ENCODE results near the gene MOCS1.

MOCS1 gene

GRCh38 chr6:39923861-39924260, 10.4 kb downstream of the MOCS1 start:
- Mint-ChIP-seq H3K27ac (no peak overlapping the region), H3K4me3 (no peak overlapping the region), H3K36me3 (no peaks in the 10 kb centered on the region), H3K9me3 (ENCODE audit: low read depth) (no peaks in the 10 kb centered on the region), H3K4me1 (ENCODE audit: low read depth) (peaks cover 15% of the 10 kb centered on the region), H3K27me3 (no peaks in the 10 kb centered on the region)

- peaks cover 15% of the 10 kb centered on the region for H3K4me1 Mint-ChIP-seq (ENCODE audit: low read depth)
- no peak overlapping the region for H3K27ac Mint-ChIP-seq
- no peaks in the 10 kb centered on the region for H3K27me3 Mint-ChIP-seq
- H3K4me3 Mint-ChIP-seq, result no peak overlapping the region
- no peaks in the 10 kb centered on the region for H3K36me3 Mint-ChIP-seq
- no peaks in the 10 kb centered on the region for H3K9me3 Mint-ChIP-seq (ENCODE audit: low read depth)
These were observed 10.9 kb downstream of the MOCS1 start for GRCh38 chr6:39923394-39923793.

- Mint-ChIP-seq H3K27me3 (no peaks in the 10 kb centered on the region), H3K9me3 (ENCODE audit: low read depth) (no peaks in the 10 kb centered on the region), H3K4me3 (no peak overlapping the region), H3K4me1 (ENCODE audit: low read depth) (peaks cover 15% of the 10 kb centered on the region), H3K27ac (peak overlapping the region; percentile 41), H3K36me3 (no peaks in the 10 kb centered on the region)
These were observed 11.4 kb downstream of the MOCS1 start for GRCh38 chr6:39922821-39923220.

- Mint-ChIP-seq H3K9me3 (ENCODE audit: low read depth) (no peaks in the 10 kb centered on the region), H3K4me1 (ENCODE audit: low read depth) (peaks cover 11% of the 10 kb centered on the region), H3K4me3 (no peak overlapping the region), H3K27me3 (no peaks in the 10 kb centered on the region), H3K27ac (no peak overlapping the region), H3K36me3 (no peaks in the 10 kb centered on the region)
These were observed 14.1 kb downstream of the MOCS1 start for GRCh38 chr6:39920157-39920556.

GRCh38 chr6:39918831-39919230, 15.4 kb downstream of the MOCS1 start:
- Mint-ChIP-seq H3K27ac (no peak overlapping the region), H3K27me3 (no peaks in the 10 kb centered on the region), H3K4me1 (ENCODE audit: low read depth) (peaks cover 11% of the 10 kb centered on the region), H3K36me3 (peaks cover 3% of the 10 kb centered on the region), H3K4me3 (no peak overlapping the region), H3K9me3 (ENCODE audit: low read depth) (no peaks in the 10 kb centered on the region)

GRCh38 chr6:39917981-39918380, 16.3 kb downstream of the MOCS1 start:
- Mint-ChIP-seq H3K9me3 (ENCODE audit: low read depth) (no peaks in the 10 kb centered on the region), H3K36me3 (peaks cover 3% of the 10 kb centered on the region), H3K27ac (no peak overlapping the region), H3K27me3 (no peaks in the 10 kb centered on the region), H3K4me1 (ENCODE audit: low read depth) (peaks cover 10% of the 10 kb centered on the region), H3K4me3 (no peak overlapping the region)

GRCh38 chr6:39917329-39917728, 16.9 kb downstream of the MOCS1 start:
- Mint-ChIP-seq H3K9me3 (ENCODE audit: low read depth) (no peaks in the 10 kb centered on the region), H3K27ac (no peak overlapping the region), H3K36me3 (peaks cover 3% of the 10 kb centered on the region), H3K4me3 (no peak overlapping the region), H3K27me3 (no peaks in the 10 kb centered on the region), H3K4me1 (ENCODE audit: low read depth) (peaks cover 4% of the 10 kb centered on the region)

GRCh38 chr6:39915866-39916265, 18.4 kb downstream of the MOCS1 start:
- peaks cover 3% of the 10 kb centered on the region for H3K36me3 Mint-ChIP-seq
- no peaks in the 10 kb centered on the region for H3K4me1 Mint-ChIP-seq (ENCODE audit: low read depth)
- H3K4me3 Mint-ChIP-seq, result no peak overlapping the region
- no peak overlapping the region for H3K27ac Mint-ChIP-seq
- no peaks in the 10 kb centered on the region for H3K27me3 Mint-ChIP-seq
- no peaks in the 10 kb centered on the region for H3K9me3 Mint-ChIP-seq (ENCODE audit: low read depth)

GRCh38 chr6:39914239-39914638, 20.0 kb downstream of the MOCS1 start:
- H3K27me3 Mint-ChIP-seq, result no peaks in the 10 kb centered on the region

GRCh38 chr6:39913391-39913916, 20.8 kb downstream of the MOCS1 start:
- H3K36me3 Mint-ChIP-seq, result peaks cover 3% of the 10 kb centered on the region
- H3K9me3 Mint-ChIP-seq (ENCODE audit: low read depth), result no peaks in the 10 kb centered on the region
- no peak overlapping the region for H3K27ac Mint-ChIP-seq
- H3K4me1 Mint-ChIP-seq (ENCODE audit: low read depth), result no peaks in the 10 kb centered on the region
- no peaks in the 10 kb centered on the region for H3K27me3 Mint-ChIP-seq
- H3K4me3 Mint-ChIP-seq, result no peak overlapping the region

More at GRCh38 chr6:39914239-39914638, 20.0 kb downstream of the MOCS1 start:
- H3K4me3 Mint-ChIP-seq, result no peak overlapping the region
- no peaks in the 10 kb centered on the region for H3K9me3 Mint-ChIP-seq (ENCODE audit: low read depth)
- H3K36me3 Mint-ChIP-seq, result peaks cover 3% of the 10 kb centered on the region
- no peak overlapping the region for H3K27ac Mint-ChIP-seq
- H3K4me1 Mint-ChIP-seq (ENCODE audit: low read depth), result no peaks in the 10 kb centered on the region

GRCh38 chr6:39912446-39912845, 21.8 kb downstream of the MOCS1 start:
- no peaks in the 10 kb centered on the region for H3K4me1 Mint-ChIP-seq (ENCODE audit: low read depth)
- no peak overlapping the region for H3K4me3 Mint-ChIP-seq
- peaks cover 3% of the 10 kb centered on the region for H3K36me3 Mint-ChIP-seq
- no peaks in the 10 kb centered on the region for H3K9me3 Mint-ChIP-seq (ENCODE audit: low read depth)
- H3K27ac Mint-ChIP-seq, result no peak overlapping the region
- no peaks in the 10 kb centered on the region for H3K27me3 Mint-ChIP-seq

GRCh38 chr6:39911513-39912125, 22.6 kb downstream of the MOCS1 start:
- Mint-ChIP-seq H3K4me1 (ENCODE audit: low read depth) (no peaks in the 10 kb centered on the region), H3K4me3 (no peak overlapping the region), H3K9me3 (ENCODE audit: low read depth) (no peaks in the 10 kb centered on the region), H3K27me3 (no peaks in the 10 kb centered on the region), H3K36me3 (peaks cover 3% of the 10 kb centered on the region), H3K27ac (no peak overlapping the region)

GRCh38 chr6:39910744-39911143, 23.5 kb downstream of the MOCS1 start:
- Mint-ChIP-seq H3K9me3 (ENCODE audit: low read depth) (no peaks in the 10 kb centered on the region), H3K27ac (no peak overlapping the region), H3K4me1 (ENCODE audit: low read depth) (no peaks in the 10 kb centered on the region), H3K4me3 (no peak overlapping the region), H3K36me3 (peaks cover 3% of the 10 kb centered on the region), H3K27me3 (no peaks in the 10 kb centered on the region)

- H3K4me1 Mint-ChIP-seq (ENCODE audit: low read depth), result no peaks in the 10 kb centered on the region
- no peaks in the 10 kb centered on the region for H3K9me3 Mint-ChIP-seq (ENCODE audit: low read depth)
- no peak overlapping the region for H3K4me3 Mint-ChIP-seq
- H3K27ac Mint-ChIP-seq, result no peak overlapping the region
- H3K27me3 Mint-ChIP-seq, result no peaks in the 10 kb centered on the region
- H3K36me3 Mint-ChIP-seq, result peaks cover 3% of the 10 kb centered on the region
These were observed 24.1 kb downstream of the MOCS1 start for GRCh38 chr6:39910164-39910563.

GRCh38 chr6:39909701-39910100, 24.6 kb downstream of the MOCS1 start:
- Mint-ChIP-seq H3K27ac (no peak overlapping the region), H3K9me3 (ENCODE audit: low read depth) (no peaks in the 10 kb centered on the region), H3K27me3 (no peaks in the 10 kb centered on the region), H3K4me3 (no peak overlapping the region), H3K4me1 (ENCODE audit: low read depth) (no peaks in the 10 kb centered on the region), H3K36me3 (no peaks in the 10 kb centered on the region)

Data from activated naive CD8-positive, alpha-beta T cell (primary cell).